Middle frontal gyrus (tissue), 1 donor: Measurements from ENCODE around the gene CHN2.

ENCODE experiments used
- DNase-seq: peaks from one replicate; pipeline ENCODE4 v3.0.0-alpha.2; 2015; ENCODE audit warnings: low spot score; ENCODE audit errors: extremely low spot score

CHN2 gene

GRCh38 chr7:29332042-29332811, 137.7 kb downstream of the CHN2 start:
- no peak for DNase-seq

DNA sequence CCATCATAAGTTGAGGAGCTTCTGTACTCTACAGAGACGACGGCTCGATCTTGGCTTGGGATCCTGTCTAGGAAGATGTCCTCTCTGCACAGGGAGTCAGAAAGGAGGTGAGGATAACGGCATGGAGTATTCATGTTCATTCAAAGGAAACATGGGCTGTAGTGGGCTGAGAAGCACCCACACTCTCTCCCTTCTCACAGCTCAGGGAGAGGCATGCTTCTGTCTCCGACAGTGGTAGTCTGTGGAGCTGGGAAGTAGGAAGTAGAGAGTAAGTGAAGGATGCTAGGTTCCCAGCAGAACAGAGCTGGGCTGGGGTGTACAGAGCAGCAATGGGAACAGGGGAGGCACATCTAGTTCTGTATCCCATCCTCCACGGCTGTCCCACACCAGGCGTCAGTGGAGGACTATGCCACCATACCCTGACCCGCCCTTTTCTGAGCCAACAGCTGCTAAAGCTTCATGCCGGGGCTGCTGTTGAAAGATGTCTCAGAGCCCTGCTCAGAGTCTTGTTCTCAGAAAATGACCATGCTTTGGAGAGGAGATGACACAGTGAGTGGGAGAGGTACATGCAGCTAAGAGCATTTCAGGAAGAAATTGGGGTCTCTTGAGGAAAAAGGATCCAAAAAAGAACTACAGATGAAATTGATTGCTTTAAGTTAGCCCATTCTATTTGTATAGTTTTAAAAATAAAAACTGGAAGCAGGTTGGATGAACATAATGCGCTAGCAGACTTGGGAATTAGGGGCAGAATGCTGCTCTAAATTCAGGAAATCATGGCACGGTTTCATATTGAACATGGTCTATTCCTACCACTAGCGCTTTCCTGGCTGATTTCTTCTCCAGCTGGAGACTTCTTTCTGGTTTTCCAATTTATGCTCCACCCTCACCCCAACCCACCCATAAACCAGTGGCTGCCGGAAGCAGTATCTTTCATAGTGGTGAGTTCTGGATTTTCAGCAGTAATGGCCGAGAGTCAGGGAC, 138.6 kb downstream of the CHN2 start:
- no peak for DNase-seq

DNA sequence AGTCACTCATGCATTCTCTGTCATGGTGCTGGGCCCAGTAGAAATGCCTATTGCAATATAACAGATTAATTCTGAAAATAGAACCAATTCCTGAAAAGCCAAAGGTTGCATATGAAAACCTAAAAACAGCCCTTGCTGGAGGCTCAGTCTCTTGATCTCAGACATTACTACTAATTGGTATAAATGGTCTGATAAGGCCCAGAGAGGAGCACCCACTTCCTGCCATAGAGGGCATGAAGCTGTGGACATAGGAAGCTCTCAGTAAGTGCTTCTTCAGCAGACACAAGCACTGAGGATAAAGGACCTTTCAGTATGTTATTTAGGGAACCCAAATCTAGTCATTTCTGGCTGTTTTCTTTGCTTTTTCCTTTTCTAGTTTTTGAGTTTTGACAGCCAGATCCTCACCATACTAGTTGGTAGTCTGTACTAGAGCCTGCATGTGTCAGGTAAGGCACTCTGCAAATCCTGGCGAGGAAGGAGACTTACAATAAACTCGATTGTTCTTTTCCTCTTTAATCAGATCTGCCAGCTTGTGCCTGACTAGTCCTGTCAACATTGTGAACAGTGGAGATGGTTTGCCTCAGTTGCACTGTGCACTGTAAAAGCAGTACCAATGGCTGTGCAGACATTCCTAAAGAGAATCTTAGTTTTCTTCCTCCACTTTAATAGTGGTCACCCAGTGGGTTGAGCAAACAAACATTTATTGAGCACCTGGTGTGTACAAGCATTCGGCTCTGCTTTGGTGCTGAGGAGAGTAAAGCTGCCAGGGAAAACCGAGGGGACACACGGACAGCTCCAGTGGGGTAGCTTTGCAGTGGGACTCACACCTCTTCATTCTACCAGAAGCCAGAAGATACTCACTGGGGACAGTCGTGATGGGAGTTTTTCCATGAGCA, 140.9 kb downstream of the CHN2 start:
- DNase-seq = no peak

DNA sequence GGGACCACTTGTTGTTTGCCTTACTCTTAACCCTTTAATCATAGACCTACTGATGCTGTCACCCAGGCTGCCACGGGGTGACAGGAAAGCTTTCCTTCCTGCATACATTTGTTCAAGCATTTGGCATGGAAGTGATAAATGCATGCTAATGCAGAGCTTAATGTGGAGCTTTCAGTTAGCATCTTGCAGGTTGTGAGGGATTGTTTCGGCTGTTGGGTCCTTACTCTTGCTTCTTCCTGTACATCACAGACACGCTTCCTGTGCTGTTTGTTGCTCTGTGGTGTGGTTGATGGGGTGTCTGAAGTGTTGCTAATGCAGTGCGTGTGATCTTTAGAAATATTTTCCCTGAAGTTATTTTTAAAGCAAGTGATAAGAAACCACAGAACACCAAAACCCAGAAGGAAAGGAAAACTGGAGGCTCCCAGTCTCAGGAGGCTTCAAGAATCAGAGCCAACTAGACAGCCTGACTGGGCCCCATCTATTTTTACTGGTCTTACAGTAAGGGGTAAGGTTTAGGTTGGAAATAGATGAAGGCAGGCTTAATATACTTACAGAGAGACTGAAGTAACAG, 143.1 kb downstream of the CHN2 start:
- DNase-seq = no peak

GRCh38 chr7:29340696-29341095, 146.1 kb downstream of the CHN2 start:
- DNase-seq = no peak

DNA sequence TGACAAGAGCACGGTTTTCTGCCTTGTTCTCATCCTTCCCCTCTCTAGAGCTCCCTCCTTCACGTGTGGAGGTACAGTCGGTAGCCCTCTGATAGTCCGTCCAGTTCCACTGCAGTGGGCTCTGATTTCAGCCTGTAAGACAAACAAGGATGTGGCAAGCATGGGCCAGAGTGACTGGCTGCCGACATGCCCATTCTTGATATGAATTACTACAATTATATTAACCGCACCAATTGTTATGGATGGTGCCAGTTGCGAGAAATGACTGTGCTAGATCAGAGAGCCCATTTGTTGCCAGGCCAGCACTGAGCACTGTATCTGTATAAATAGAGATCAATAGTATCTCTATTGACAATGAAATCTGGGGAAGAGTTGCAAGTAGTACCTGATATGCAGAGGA, 146.6 kb downstream of the CHN2 start:
- DNase-seq = no peak

DNA sequence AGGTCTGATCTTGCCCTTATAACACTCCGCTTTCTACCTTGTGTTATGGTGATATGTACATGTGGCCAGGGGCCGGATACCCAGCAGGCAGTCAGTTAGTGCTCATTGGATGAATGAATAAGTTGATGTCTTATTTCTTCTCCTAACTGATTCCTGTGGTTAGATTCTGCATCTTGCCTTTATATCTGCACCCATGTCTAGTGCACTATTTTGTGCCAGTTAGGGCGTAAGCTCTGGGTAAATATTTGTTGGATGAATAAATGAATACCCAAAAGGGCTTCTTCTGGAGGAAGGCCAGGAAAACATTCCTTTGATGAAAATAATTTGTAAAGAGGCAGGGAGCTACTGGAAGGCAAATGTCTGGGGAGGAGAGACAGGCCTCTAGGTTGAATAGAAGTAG, 148.2 kb downstream of the CHN2 start:
- DNase-seq = no peak

DNA sequence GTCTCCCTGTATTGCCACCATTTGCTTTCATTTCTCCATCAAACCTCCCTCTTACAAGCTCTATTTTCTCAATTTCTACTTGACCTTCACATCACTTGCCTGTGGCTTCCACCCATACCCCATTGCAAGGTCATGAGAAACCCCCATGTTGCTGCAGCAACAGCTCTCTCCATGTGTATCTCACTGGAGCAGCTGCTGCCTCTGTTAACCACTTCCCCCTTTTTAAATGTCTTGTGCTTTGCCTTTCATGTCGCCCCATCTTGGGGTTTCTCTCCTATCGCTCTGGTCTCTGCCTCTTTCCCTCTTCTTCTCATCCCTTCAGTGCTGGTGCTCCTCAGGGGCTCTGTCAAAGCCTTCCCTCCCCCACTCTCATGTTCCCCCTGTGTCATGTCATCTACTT, 148.8 kb downstream of the CHN2 start:
- no peak for DNase-seq

DNA sequence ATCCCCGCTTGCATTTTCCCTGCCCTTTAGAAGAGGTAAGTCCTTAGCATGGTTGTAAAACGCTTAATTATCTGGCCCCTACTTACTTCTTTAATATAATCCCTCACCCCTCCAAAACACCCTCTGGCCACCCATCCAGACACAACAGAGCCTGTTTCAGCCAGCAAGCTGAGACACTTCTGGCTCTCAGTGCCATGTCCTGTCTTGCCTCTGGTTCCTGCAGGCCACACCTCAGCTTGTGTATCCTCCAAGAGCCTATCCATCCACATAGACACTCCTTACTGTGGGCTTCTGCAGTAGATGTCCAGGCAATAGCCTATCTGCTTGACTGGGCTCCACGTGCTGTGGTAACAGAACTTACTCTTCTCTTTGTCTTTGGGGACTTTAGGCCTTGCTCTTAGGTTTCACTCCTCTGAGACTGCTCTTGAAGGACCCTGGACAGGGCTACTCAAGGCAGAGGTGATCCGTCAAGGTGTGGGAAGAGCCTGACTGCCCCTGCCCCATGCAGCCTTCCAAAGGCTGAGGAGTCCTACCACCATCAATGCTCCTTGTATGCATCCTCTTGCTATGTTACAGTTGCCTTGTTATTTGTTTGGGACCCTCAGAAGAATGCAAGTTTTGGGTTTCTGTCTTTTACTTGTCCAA, 149.9 kb downstream of the CHN2 start:
- no peak for DNase-seq

GRCh38 chr7:29345590-29345989, 151.0 kb downstream of the CHN2 start:
- DNase-seq = no peak

- DNase-seq = no peak
Observed at GRCh38 chr7:29346231-29346978, 151.8 kb downstream of the CHN2 start.

DNA sequence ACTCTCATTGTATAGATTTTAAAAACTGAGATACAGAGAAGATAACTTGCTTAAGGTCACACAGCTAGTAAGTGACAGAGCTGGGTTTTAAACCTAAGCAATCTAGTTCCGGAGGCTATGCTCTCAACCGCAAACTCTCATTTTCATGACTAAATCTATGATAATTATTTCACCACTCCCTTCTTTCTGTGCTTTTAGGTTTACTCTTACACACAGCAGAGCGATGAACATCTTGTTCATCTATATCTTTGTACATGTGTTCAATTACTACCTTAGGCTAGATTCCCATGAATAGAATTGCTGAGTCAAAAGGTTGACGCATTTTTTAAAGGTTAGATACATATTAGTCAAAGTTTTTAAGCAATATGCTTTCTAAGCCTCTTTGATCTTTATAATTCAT, 154.8 kb downstream of the CHN2 start:
- no peak for DNase-seq

DNA sequence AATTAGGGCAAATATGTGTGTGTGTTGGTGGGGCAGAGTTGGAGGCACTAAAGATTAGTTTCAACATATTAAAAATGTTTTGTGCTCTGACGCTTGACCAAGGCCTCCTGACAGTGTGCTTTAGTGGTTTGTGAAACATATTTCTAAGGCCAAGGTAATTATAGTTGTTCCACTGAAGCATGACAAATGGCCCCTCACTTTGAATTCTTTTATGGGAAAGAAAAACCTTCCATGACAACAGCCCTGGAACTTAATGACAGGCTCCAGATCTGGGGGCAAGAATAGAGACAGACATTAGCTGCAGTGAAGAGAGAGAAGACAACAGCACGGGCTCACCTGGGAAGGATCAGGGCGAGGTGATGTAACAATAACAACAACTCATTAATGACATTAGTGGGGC, 155.8 kb downstream of the CHN2 start:
- no peak for DNase-seq

DNA sequence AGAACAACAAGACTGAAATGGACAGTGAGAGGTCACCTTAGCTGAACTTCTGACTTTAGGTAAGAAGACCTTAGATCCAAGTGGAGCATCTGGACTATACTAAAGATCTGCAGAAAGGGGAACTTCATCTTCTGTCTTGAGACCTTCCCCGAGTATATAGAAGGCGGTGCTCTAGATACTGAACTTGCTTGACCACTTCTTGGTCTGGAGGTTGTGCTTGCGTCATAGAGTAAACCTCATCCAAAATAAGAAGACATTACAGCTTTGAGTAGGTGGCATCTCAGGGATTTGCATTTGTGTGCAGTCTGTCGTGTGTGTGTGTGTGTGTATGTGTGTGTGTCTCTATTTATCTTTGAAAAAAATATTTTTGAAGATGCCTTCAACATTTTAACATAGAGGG, 157.5 kb downstream of the CHN2 start:
- DNase-seq = no peak

GRCh38 chr7:29353810-29354209, 159.2 kb downstream of the CHN2 start:
- no peak for DNase-seq

- DNase-seq = no peak
Observed at GRCh38 chr7:29354340-29354739, 159.8 kb downstream of the CHN2 start.

DNA sequence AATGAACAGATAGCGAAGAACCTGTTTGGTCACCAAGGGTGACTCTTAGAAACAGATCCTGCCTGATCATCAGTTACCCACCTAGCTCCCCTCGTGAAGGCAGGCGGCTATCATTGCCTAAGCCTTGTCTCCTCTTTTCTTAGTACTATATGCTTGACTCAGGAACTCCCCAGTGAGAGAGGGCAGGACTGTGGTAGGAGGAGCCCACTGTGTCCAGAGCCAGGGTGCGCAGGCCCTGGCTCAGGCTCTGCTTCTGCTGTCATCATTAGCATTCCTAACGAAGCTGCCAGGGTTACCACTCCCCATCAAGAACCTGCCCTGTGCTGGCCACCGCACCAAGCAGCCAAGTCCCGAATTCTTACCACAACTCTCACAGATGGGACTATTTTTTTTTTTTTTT, 160.8 kb downstream of the CHN2 start:
- DNase-seq = no peak

DNA sequence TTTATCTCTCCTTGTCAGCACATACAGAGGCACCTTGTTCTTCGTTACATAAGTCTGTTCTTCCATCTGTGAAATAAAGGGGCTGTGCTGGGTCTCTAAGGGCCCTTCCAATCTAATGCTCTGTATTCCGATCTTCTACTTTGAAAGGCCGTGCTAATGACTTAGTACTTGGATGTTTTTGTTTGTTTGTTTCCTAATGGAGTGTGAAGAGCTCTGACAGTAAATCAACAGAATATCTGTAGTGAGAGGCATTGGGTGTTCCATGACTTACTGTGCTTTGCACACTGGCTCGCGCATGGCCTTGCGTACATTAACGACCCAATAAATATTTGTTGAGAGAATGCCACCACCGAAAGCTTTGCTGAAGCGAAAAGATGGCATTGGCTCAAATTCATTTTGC, 162.1 kb downstream of the CHN2 start:
- DNase-seq = no peak

- DNase-seq = no peak
Observed at GRCh38 chr7:29359482-29360093, 165.0 kb downstream of the CHN2 start.
